Common myeloid progenitor, CD34-positive (primary cell): ENCODE measurements around the gene PPP4R1.

ENCODE experiments used
- CTCF ChIA-PET: fragments of 350-600 bp; sonication (Branson Sonifier 250); formaldehyde crosslinking; loops from one replicate; lab custom pipeline; 2021; ENCODE audit warnings: antibody characterized with exemption; lab: Charles Lee
- POLR2A ChIA-PET: fragments of 350-600 bp; sonication (Branson Sonifier 250); formaldehyde crosslinking; loops from one replicate; lab custom pipeline; 2021; ENCODE audit warnings: antibody characterized with exemption; lab: Charles Lee
- DNase-seq, 3 donors: peaks; one replicate each; pipeline versions ENCODE4 v3.0.0 to v3.0.0-alpha.2; 2013
- H3K27ac ChIP-seq, 2 experiments: 1 replicate in 1 of 2; 2 replicates in 1 of 2; pipeline ENCODE4 v1.7.0; 2013; ENCODE audit warnings: inconsistent platforms in 2 of 2, low read length in 2 of 2, mild to moderate bottlenecking in 2 of 2, low read depth in 1 of 2, moderate library complexity in 1 of 2; ENCODE audit not compliant: severe bottlenecking in 2 of 2, insufficient read depth in 1 of 2, poor library complexity in 1 of 2
- H3K27me3 ChIP-seq, 5 experiments: replicated peaks in 2 of 5; 1 replicate in 3 of 5; 2 replicates in 2 of 5; pipeline versions ENCODE4 v1.6.1 to v1.7.0; 2013; ENCODE audit warnings: low read length in 4 of 5, mild to moderate bottlenecking in 2 of 5, moderate library complexity in 2 of 5, inconsistent platforms in 1 of 5; ENCODE audit not compliant: insufficient read depth in 5 of 5, control insufficient read depth in 4 of 5
- H3K36me3 ChIP-seq, 4 experiments: 1 replicate in 2 of 4; 2 replicates in 2 of 4; pipeline versions ENCODE4 v1.6.1 to v1.7.0; 2013; ENCODE audit warnings: low read length in 3 of 4, control low read depth in 1 of 4, mild to moderate bottlenecking in 1 of 4; ENCODE audit not compliant: control insufficient read depth in 4 of 4, insufficient read depth in 4 of 4
- H3K4me1 ChIP-seq, 4 experiments: 1 replicate in 3 of 4; 2 replicates in 1 of 4; pipeline versions ENCODE4 v1.6.1 to v1.7.1; 2013; ENCODE audit warnings: low read length in 3 of 4, mild to moderate bottlenecking in 3 of 4, control low read depth in 1 of 4, inconsistent platforms in 1 of 4, moderate library complexity in 1 of 4; ENCODE audit not compliant: control insufficient read depth in 4 of 4, insufficient read depth in 4 of 4; ENCODE audit errors: control extremely low read depth in 1 of 4
- H3K4me3 ChIP-seq, 7 experiments: 1 replicate in 4 of 7; 2 replicates in 3 of 7; pipeline versions ENCODE4 v1.5.1 to v1.7.0; 2013; ENCODE audit warnings: mild to moderate bottlenecking in 7 of 7, low read length in 6 of 7, moderate library complexity in 6 of 7, inconsistent platforms in 2 of 7, low read depth in 2 of 7, control low read depth in 1 of 7; ENCODE audit not compliant: insufficient read depth in 4 of 7, control insufficient read depth in 1 of 7; ENCODE audit errors: extremely low read depth in 1 of 7
- H3K9me3 ChIP-seq, 5 experiments: 1 replicate in 4 of 5; 2 replicates in 1 of 5; pipeline versions ENCODE4 v1.6.1 to v1.7.1; 2013; ENCODE audit warnings: low read length in 4 of 5, mild to moderate bottlenecking in 2 of 5, inconsistent platforms in 1 of 5, low read depth in 1 of 5, moderate library complexity in 1 of 5; ENCODE audit not compliant: control insufficient read depth in 4 of 5, insufficient read depth in 2 of 5; ENCODE audit errors: control extremely low read depth in 1 of 5
- WGBS: methylation state at CpG from one replicate; pipeline ENCODE4 v1.1.5; 2013; ENCODE audit not compliant: insufficient coverage; 5-methylcytosine and 5-hydroxymethylcytosine counted together

Gene PPP4R1

DNA sequence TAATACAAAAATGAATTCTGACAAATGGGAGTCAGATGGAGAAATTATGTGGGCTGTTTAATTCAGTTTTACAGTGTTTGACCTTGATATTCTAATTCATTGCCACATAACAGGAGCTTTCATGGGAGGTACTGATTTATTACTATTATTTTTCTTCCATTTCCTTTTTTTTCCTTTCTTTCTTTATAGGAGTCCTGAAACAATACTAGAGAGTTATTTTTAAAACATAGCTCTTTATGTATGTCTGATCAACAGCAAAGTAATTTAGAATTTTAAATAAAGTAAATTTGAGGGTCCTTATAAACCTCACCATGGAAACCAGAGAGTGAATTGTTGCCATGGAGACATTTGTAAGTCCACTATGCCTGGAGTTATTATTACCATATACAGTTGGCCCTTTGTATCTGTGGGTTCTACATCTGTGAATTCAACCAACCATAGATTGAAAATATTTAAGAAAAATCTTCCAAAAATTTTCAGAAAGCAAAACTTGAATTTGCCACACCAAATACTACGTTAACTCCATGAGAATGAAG, 40.9 kb upstream of the PPP4R1 start:
- DNase-seq, result no peak
- Histone ChIP-seq H3K4me1 (no peaks in the 10 kb centered on the region), H3K4me3 (no peak overlapping the region), H3K9me3 (peaks cover 0 to 3% (median 0%) of the 10 kb centered on the region in 5 experiments), H3K27ac (no peak overlapping the region), H3K36me3 (no peaks in the 10 kb centered on the region), H3K27me3 (no peaks in the 10 kb centered on the region)
- POLR2A ChIA-PET, result no interaction called here
- CTCF ChIA-PET, result no interaction called here
- no CpG with 5 or more reads among the region's 1 CpG for WGBS

DNA sequence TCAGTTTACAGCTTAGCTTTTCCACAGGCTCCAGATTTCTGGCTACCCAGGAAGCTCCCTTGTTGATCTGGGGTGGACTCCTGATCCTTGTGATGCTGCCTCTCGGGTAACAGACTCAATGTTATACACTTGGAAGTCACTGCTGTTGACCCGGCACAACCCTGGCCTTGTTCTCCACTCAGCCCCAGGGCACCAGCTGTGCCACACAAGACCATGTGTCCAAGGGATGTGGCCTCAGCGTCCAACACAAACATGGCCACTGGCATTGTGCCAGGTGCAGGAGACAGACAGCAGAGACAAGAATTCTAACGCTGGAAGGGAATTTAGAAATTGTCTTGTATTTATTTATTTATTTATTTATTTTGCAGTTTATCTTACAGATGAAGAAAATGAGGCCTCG, 39.0 kb upstream of the PPP4R1 start:
- no peak for DNase-seq
- POLR2A ChIA-PET, result no interaction called here
- WGBS, result 100% methylated on average over 4 of the region's 5 CpGs
- H3K4me3 ChIP-seq, result no peak overlapping the region
- no peaks in the 10 kb centered on the region for H3K27me3 ChIP-seq
- H3K9me3 ChIP-seq, result peaks cover 0 to 3% (median 0%) of the 10 kb centered on the region in 5 experiments
- CTCF ChIA-PET, result no interaction called here
- H3K27ac ChIP-seq, result no peak overlapping the region
- no peaks in the 10 kb centered on the region for H3K36me3 ChIP-seq
- H3K4me1 ChIP-seq, result peaks cover 0 to 4% (median 4%) of the 10 kb centered on the region in 4 experiments

DNA sequence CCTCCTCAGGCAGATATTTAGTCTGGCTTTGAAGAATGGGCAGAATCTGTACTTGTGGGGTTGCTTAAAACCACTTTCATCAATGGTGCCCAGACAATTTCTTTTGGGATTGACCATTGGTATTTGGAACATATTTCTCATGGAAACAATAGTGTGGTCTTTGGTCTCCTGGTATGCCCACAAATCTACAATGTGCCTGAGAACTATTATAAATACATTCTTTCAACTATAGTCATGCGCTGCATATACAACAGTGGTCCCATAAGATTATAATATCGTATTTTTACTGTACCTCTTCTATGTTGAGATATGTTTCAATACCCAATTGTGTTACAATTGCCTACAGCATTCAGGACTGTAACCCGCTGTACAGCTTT, 34.8 kb upstream of the PPP4R1 start:
- Histone ChIP-seq H3K27me3 (no peaks in the 10 kb centered on the region), H3K27ac (no peak overlapping the region), H3K4me1 (peaks cover 0 to 13% (median 9%) of the 10 kb centered on the region in 4 experiments), H3K4me3 (no peak overlapping the region), H3K36me3 (no peaks in the 10 kb centered on the region), H3K9me3 (peaks cover 0 to 3% (median 0%) of the 10 kb centered on the region in 5 experiments)
- POLR2A ChIA-PET, result interaction anchor here (0.6 kb wide), 1 partner anchor 602 kb away, joined by 3 read pairs; no protein-coding TSS in a partner anchor
- WGBS, result 100% methylated on average over 1 of the region's 3 CpGs
- CTCF ChIA-PET, result interaction anchor here (0.8 to 2.0 kb wide), 4 partner anchors 15 to 34 kb away, joined by 3 to 5 read pairs (median 4); no protein-coding TSS in a partner anchor
- no peak for DNase-seq

DNA sequence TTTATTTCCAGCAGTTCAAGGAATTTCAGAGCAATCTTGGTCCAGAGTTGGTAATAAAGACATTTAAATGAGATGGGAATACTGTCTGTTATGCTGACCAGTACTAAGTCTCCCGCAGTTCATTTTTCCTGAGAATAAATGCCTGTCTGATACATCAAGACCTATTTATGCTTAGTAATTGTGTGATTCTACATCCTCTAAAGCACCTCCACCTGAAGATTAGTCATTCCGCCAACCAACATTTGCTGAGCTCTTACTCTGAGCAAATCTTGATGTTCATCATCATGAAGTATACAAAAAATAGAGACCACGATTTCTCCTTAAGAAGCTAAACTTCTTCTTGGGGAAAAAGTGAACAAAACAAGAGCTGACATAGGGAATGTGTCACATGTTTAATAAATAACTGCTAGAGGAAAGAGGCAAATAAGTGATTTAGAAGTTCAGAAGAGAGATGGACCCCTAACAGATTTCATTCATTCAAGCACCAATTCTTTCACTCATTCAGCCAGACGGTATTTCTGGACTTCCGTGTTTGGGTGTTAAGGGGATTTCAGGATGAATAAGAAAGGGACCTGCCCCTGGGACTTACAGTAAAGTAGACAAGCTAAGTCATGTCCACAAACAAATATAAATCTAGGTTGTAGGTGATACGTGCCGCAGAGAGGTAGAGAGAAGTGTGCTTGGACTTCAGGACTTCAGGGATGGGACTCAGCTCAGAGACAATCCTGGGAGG, 34.2 kb upstream of the PPP4R1 start:
- H3K36me3 ChIP-seq, result no peaks in the 10 kb centered on the region
- 100% methylated on average over 3 of the region's 7 CpGs for WGBS
- no peaks in the 10 kb centered on the region for H3K27me3 ChIP-seq
- H3K4me3 ChIP-seq, result no peak overlapping the region
- CTCF ChIA-PET, result interaction anchor here (0.8 to 2.0 kb wide), 4 partner anchors 16 to 34 kb away, joined by 3 to 5 read pairs (median 4); no protein-coding TSS in a partner anchor
- H3K27ac ChIP-seq, result no peak overlapping the region
- peaks cover 0 to 13% (median 9%) of the 10 kb centered on the region in 4 experiments for H3K4me1 ChIP-seq
- POLR2A ChIA-PET, result no interaction called here
- peak in 1 of 3 donors; percentile 11 for DNase-seq
- peaks cover 0 to 3% (median 0%) of the 10 kb centered on the region in 5 experiments for H3K9me3 ChIP-seq

DNA sequence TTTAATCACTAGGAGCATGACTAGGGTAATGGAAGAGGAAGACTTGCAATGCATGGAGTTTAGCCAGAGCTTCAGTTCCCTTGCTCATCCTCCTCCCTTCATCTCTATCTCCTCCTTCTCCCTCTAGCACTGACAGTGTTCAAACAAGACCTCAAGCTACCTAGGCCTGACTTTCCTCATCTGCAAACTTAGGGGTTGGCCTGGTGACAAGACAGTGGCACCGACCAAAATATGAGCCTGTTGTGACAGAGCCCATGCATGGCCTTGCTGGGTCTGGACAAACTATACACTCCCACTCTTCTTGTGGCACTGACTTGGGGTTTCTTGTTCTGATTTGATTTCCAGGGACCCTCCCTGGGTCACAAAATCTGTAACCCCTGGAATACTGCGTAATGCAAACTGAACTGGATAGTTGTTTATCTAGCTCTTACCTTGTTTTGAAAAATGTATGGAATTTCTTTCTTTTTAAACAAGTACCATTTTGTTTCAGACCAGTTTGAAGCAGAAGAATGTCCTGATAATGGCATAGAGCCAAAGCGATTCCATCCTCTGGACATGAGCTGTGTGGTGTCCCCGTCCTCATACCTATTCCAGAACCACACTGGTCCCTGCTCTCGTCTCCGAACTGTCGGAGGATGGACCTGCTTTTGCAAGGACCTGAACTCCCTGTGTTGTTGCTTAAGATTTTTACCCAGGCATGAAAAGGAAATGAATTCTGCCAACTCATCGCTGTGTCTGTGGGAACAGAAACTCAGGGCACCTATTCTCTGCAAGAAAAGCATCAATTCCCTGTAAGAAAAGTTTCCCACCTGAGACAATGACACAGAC, 33.4 kb upstream of the PPP4R1 start:
- Histone ChIP-seq H3K9me3 (peaks cover 0 to 1% (median 0%) of the 10 kb centered on the region in 5 experiments), H3K27me3 (no peaks in the 10 kb centered on the region), H3K4me1 (peaks cover 0 to 13% (median 9%) of the 10 kb centered on the region in 4 experiments), H3K4me3 (peak overlapping the region in 1 of 7 experiments; percentile 35), H3K27ac (no peak overlapping the region), H3K36me3 (no peaks in the 10 kb centered on the region)
- ChIA-PET POLR2A (no interaction called here), CTCF (interaction anchor here (1.1 to 1.5 kb wide), 2 partner anchors 17 to 18 kb away, joined by 4 read pairs; no protein-coding TSS in a partner anchor)
- 57% methylated on average over 7 of the region's 8 CpGs for WGBS
- peak; percentile 25 to 66 (median 54) for DNase-seq

DNA sequence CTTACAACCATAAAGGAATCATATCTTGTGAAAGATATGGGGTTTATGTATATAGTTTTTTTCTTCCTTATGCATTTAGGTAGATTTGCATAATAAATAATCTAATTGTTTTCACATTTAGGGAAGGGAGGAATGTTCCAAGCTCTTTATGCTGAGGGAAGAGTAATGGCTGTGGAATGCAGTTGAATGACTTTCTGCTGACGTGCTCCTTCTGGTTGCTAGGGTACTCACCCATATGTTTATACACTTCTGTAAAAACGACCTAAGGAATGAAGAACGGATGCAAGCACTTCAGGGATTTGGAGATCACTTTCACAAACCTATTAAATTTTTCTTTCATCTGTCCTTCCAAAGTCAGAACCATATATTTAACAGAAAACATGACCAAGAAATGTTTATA, 29.2 kb upstream of the PPP4R1 start:
- Histone ChIP-seq H3K36me3 (no peaks in the 10 kb centered on the region), H3K4me3 (no peak overlapping the region), H3K9me3 (no peaks in the 10 kb centered on the region), H3K27me3 (no peaks in the 10 kb centered on the region), H3K27ac (no peak overlapping the region), H3K4me1 (peaks cover 0 to 11% (median 7%) of the 10 kb centered on the region in 4 experiments)
- DNase-seq, result no peak
- POLR2A ChIA-PET, result no interaction called here
- WGBS, result 40% methylated on average over 1 of the region's 3 CpGs
- CTCF ChIA-PET, result no interaction called here
